ENCODE measurements around the gene ZP1. TPM values are rescaled to one million over a fixed set of nuclear protein-coding genes. Genes with fewer than 3 reads are reported as not detected.

The ZP1 gene
- total and polyA plus RNA-seq, 10 of the 15 experiments (the other 5 are each of a cell fraction or from before 2014, with no cell fraction given): not detected

DNA sequence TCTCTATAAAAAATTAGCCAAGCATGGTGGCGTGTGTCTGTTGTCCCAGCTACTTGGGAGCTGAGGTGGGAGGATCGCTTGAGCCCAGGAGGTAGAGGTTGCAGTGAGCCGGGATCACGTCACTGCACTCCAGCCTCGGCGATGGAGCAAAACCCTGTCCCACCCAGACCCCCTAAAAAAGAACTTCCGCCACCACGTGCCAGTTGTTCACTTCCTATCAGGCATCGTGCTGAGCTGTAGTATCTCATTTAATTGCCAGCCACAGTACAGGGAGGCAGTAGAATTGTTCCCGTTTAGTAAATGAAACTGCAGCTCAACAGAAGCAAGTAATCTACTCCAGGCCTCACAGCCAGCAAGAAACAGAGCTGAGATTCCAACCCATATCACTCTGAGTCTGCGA is 53.9 kb downstream of the ZP1 start (continued):
- TF ChIP-seq, protein P1, sequence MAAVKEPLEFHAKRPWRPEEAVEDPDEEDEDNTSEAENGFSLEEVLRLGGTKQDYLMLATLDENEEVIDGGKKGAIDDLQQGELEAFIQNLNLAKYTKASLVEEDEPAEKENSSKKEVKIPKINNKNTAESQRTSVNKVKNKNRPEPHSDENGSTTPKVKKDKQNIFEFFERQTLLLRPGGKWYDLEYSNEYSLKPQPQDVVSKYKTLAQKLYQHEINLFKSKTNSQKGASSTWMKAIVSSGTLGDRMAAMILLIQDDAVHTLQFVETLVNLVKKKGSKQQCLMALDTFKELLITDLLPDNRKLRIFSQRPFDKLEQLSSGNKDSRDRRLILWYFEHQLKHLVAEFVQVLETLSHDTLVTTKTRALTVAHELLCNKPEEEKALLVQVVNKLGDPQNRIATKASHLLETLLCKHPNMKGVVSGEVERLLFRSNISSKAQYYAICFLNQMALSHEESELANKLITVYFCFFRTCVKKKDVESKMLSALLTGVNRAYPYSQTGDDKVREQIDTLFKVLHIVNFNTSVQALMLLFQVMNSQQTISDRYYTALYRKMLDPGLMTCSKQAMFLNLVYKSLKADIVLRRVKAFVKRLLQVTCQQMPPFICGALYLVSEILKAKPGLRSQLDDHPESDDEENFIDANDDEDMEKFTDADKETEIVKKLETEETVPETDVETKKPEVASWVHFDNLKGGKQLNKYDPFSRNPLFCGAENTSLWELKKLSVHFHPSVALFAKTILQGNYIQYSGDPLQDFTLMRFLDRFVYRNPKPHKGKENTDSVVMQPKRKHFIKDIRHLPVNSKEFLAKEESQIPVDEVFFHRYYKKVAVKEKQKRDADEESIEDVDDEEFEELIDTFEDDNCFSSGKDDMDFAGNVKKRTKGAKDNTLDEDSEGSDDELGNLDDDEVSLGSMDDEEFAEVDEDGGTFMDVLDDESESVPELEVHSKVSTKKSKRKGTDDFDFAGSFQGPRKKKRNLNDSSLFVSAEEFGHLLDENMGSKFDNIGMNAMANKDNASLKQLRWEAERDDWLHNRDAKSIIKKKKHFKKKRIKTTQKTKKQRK (IDR thresholded peaks at IDR 0.05; ENCODE audit: low read depth, low read length): no peak
- TF ChIP-seq RFX5 (IDR thresholded peaks at IDR 0.05; ENCODE audit: low read depth, low read length) (no peak), CREB1 (IDR thresholded peaks at IDR 0.05; ENCODE audit: low read depth) (no peak), ZZZ3 (IDR thresholded peaks at IDR 0.05; ENCODE audit: control insufficient read depth, insufficient read length, low read depth) (no peak), YBX1 (IDR thresholded peaks at IDR 0.05) (no peak), BRCA1 (IDR thresholded peaks at IDR 0.05; ENCODE audit: low read depth, low read length) (no peak), BCL11A (IDR thresholded peaks at IDR 0.05; ENCODE audit: low read depth, low read length) (no peak)
- TF ChIP-seq, protein P2, sequence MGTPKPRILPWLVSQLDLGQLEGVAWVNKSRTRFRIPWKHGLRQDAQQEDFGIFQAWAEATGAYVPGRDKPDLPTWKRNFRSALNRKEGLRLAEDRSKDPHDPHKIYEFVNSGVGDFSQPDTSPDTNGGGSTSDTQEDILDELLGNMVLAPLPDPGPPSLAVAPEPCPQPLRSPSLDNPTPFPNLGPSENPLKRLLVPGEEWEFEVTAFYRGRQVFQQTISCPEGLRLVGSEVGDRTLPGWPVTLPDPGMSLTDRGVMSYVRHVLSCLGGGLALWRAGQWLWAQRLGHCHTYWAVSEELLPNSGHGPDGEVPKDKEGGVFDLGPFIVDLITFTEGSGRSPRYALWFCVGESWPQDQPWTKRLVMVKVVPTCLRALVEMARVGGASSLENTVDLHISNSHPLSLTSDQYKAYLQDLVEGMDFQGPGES (IDR thresholded peaks at IDR 0.05): no peak

DNA sequence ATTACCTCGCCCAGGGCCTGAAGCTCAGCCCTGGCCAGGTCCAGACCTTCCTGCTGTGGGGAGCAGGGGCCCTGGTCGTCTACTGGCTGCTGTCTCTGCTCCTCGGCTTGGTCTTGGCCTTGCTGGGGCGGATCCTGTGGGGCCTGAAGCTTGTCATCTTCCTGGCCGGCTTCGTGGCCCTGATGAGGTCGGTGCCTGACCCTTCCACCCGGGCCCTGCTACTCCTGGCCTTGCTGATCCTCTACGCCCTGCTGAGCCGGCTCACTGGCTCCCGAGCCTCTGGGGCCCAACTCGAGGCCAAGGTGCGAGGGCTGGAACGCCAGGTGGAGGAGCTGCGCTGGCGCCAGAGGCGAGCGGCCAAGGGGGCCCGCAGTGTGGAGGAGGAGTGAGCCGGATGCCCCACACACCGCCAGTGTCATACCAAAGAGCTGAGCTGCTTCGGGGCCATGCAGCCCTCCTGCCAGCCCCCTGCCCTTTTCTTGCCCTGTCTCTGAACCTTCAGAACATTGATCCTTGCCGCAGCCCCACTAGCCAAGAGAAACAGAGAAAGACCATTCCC is 54.5 kb downstream of the ZP1 start:
- no peaks in the 10 kb centered on the region for H3K27me3 ChIP-seq (replicated peaks in 1 of 2; ENCODE audit: control insufficient read depth in 2 of 2, insufficient read depth in 2 of 2, low read length in 1 of 2)
- H3K4me1 ChIP-seq (ENCODE audit: control insufficient read depth, insufficient read depth, low read length): peaks cover 34% of the 10 kb centered on the region
- SMC1A ChIA-PET (ENCODE audit: uncharacterized antibody, unreplicated experiment): interaction anchor here (1.3 kb wide), 2 partner anchors 10 to 48 kb away, joined by 3 to 4 read pairs; no protein-coding TSS in a partner anchor
- DNase-seq (ENCODE audit: low read depth, low spot score) (no peak), FAIRE-seq (no peak), ATAC-seq (no peak)
- H3K4me3 ChIP-seq: no peak overlapping the region
- 93% methylated on average over 13 of the region's 23 CpGs for WGBS (ENCODE audit: insufficient coverage, insufficient replicate concordance, low lambda C conversion rate, missing lambda C conversion rate)
- TF ChIP-seq POLR2A (IDR thresholded peaks at IDR 0.05; ENCODE audit: low read depth, low read length): 0 out of 2 replicates have a peak, but pooled peaks have one; percentile 24
- TF ChIP-seq, protein P3, sequence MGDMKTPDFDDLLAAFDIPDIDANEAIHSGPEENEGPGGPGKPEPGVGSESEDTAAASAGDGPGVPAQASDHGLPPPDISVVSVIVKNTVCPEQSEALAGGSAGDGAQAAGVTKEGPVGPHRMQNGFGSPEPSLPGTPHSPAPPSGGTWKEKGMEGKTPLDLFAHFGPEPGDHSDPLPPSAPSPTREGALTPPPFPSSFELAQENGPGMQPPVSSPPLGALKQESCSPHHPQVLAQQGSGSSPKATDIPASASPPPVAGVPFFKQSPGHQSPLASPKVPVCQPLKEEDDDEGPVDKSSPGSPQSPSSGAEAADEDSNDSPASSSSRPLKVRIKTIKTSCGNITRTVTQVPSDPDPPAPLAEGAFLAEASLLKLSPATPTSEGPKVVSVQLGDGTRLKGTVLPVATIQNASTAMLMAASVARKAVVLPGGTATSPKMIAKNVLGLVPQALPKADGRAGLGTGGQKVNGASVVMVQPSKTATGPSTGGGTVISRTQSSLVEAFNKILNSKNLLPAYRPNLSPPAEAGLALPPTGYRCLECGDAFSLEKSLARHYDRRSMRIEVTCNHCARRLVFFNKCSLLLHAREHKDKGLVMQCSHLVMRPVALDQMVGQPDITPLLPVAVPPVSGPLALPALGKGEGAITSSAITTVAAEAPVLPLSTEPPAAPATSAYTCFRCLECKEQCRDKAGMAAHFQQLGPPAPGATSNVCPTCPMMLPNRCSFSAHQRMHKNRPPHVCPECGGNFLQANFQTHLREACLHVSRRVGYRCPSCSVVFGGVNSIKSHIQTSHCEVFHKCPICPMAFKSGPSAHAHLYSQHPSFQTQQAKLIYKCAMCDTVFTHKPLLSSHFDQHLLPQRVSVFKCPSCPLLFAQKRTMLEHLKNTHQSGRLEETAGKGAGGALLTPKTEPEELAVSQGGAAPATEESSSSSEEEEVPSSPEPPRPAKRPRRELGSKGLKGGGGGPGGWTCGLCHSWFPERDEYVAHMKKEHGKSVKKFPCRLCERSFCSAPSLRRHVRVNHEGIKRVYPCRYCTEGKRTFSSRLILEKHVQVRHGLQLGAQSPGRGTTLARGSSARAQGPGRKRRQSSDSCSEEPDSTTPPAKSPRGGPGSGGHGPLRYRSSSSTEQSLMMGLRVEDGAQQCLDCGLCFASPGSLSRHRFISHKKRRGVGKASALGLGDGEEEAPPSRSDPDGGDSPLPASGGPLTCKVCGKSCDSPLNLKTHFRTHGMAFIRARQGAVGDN (IDR thresholded peaks at IDR 0.05): no peak
- no peaks in the 10 kb centered on the region for H4K20me1 ChIP-seq (ENCODE audit: control insufficient read depth, insufficient read depth)
- H3K79me2 ChIP-seq (ENCODE audit: control insufficient read depth, insufficient read depth, low read length): peaks cover 19% of the 10 kb centered on the region
- no peak overlapping the region for H3K27ac ChIP-seq (ENCODE audit: control insufficient read depth, insufficient read depth)
- CTCF ChIA-PET: no interaction called here
- intact Hi-C loops (cut with micrococcal nuclease; ENCODE audit: unreplicated experiment) (no loop called here), in situ Hi-C loops (cut with MboI) (no loop called here)
- POLR2A ChIA-PET: no interaction called here
- no peak overlapping the region for H3K9ac ChIP-seq (ENCODE audit: control insufficient read depth, insufficient read depth, low read length)
- no TSS peak for BruUV-seq (replicated peaks)
- H3K4me2 ChIP-seq (ENCODE audit: control insufficient read depth, insufficient read depth): no peak overlapping the region
- no peaks in the 10 kb centered on the region for H3K9me3 ChIP-seq (replicated peaks; ENCODE audit: control insufficient read depth, insufficient read depth, low read length)
- RAD21 ChIA-PET (ENCODE audit: unreplicated experiment): no interaction called here
- no peak overlapping the region for H2AFZ ChIP-seq (ENCODE audit: control insufficient read depth, low read depth, low read length)
- H3K36me3 ChIP-seq (ENCODE audit: control insufficient read depth in 2 of 2, insufficient read depth in 2 of 2, low read length in 1 of 2): peaks cover 17 to 21% of the 10 kb centered on the region in 2 experiments
